H1 (cell line): ENCODE measurements around the gene NXN. TPM values are rescaled to one million over a fixed set of nuclear protein-coding genes. Genes with fewer than 3 reads are reported as not detected.
A peak's percentile ranks its signal among the peaks of the same experiment; 100 is the strongest.

Experiments used
- CTCF ChIA-PET: fragments of 300-600 bp; sonication (Branson Sonifier 250); formaldehyde crosslinking; loops from one replicate; lab custom pipeline; 2021; ENCODE audit not compliant: partially characterized antibody; lab: Charles Lee
- POLR2A ChIA-PET: fragments of 300-600 bp; sonication (Branson Sonifier 250); formaldehyde crosslinking; loops from one replicate; lab custom pipeline; 2021; ENCODE audit warnings: inconsistent platforms; ENCODE audit not compliant: partially characterized antibody; lab: Charles Lee
- DNase-seq, 2 experiments: peaks; one replicate each; pipeline versions ENCODE4 v3.0.0 to v3.0.0-alpha.2; 2010 to 2022; ENCODE audit warnings: low spot score in 2 of 2, low read depth in 1 of 2, mixed read lengths in 1 of 2
- FAIRE-seq: peaks from 2 replicates; lab custom pipeline; 2011; peaks lifted over from hg19 to GRCh38; lab: Jason Lieb, UNC
- H2AFZ ChIP-seq: 2 replicates; pipeline ENCODE4 v1.8.1; 2012; ENCODE audit warnings: low read length, inconsistent platforms
- H2AK5ac ChIP-seq: 2 replicates; pipeline ENCODE4 v1.6.1; 2013; ENCODE audit warnings: low read depth, low read length
- H2BK120ac ChIP-seq: replicated peaks from 2 replicates; pipeline ENCODE3; 2013; ENCODE audit warnings: low read depth, low read length, inconsistent platforms
- H2BK12ac ChIP-seq: 2 replicates; pipeline ENCODE4 v1.6.1; 2013; ENCODE audit warnings: low read depth, low read length
- H2BK15ac ChIP-seq: 2 replicates; pipeline ENCODE4 v1.6.1; 2013; ENCODE audit warnings: low read length
- H2BK20ac ChIP-seq: 2 replicates; pipeline ENCODE4 v1.6.1; 2013; ENCODE audit warnings: low read length
- H2BK5ac ChIP-seq: 2 replicates; pipeline ENCODE4 v1.6.1; 2013; ENCODE audit warnings: low read depth, low read length
- H3K14ac ChIP-seq: 2 replicates; pipeline ENCODE4 v1.6.1; 2013; ENCODE audit warnings: inconsistent platforms; ENCODE audit not compliant: insufficient read length
- H3K18ac ChIP-seq: 2 replicates; pipeline ENCODE4 v1.6.1; 2013; ENCODE audit warnings: low read length; ENCODE audit errors: extremely low read depth
- H3K23ac ChIP-seq: 2 replicates; pipeline ENCODE4 v1.6.1; 2013; ENCODE audit warnings: inconsistent platforms; ENCODE audit not compliant: insufficient read length
- H3K23me2 ChIP-seq: 2 replicates; pipeline ENCODE4 v1.6.1; 2013; ENCODE audit warnings: low read depth, low read length
- H3K27ac ChIP-seq: 2 replicates; pipeline ENCODE4 v1.6.1; 2011; ENCODE audit warnings: low read depth, low read length, inconsistent platforms
- H3K27me3 ChIP-seq, 4 experiments: replicated peaks in 1 of 4; 1 replicate in 1 of 4; 2 replicates in 3 of 4; pipeline versions ENCODE4 v1.6.1 to v1.8.1; 2011 to 2013; ENCODE audit warnings: low read length in 3 of 4, mild to moderate bottlenecking in 3 of 4, inconsistent platforms in 2 of 4, mixed read lengths in 2 of 4, moderate library complexity in 1 of 4; ENCODE audit not compliant: control insufficient read depth in 3 of 4, insufficient read depth in 3 of 4; ENCODE audit errors: extremely low read depth in 1 of 4
- H3K36me3 ChIP-seq, 4 experiments: 2 replicates each; pipeline versions ENCODE4 v1.6.1 to v1.8.1; 2011 to 2013; ENCODE audit warnings: mild to moderate bottlenecking in 4 of 4, low read length in 3 of 4, moderate library complexity in 2 of 4, control low read depth in 1 of 4, inconsistent platforms in 1 of 4; ENCODE audit not compliant: insufficient read depth in 4 of 4, control insufficient read depth in 2 of 4
- H3K4ac ChIP-seq: replicated peaks from 2 replicates; pipeline ENCODE3; 2013; ENCODE audit warnings: low read length, low read depth, mixed read lengths, inconsistent platforms; ENCODE audit not compliant: insufficient read length
- H3K4me1 ChIP-seq, 4 experiments: replicated peaks in 1 of 4; 1 replicate in 1 of 4; 2 replicates in 3 of 4; pipeline versions ENCODE4 v1.6.1 to v1.8.1; 2011 to 2013; ENCODE audit warnings: low read length in 3 of 4, inconsistent platforms in 2 of 4, mixed read lengths in 1 of 4; ENCODE audit not compliant: insufficient read depth in 4 of 4, control insufficient read depth in 3 of 4
- H3K4me2 ChIP-seq, 2 experiments: 2 replicates each; pipeline versions ENCODE4 v1.6.1 to v1.8.1; 2011 to 2013; ENCODE audit warnings: low read depth in 2 of 2, low read length in 2 of 2, control low read depth in 1 of 2, inconsistent platforms in 1 of 2, mild to moderate bottlenecking in 1 of 2; ENCODE audit not compliant: insufficient read depth in 1 of 2
- H3K4me3 ChIP-seq, 4 experiments: fragments of 200-600, 300-600 bp in 1 of 4; sonication (generic), shearing (Covaris generic), sonication (Bioruptor Twin) in 1 of 4; 2 replicates each; pipeline versions ENCODE4 v1.5.1 to v1.8.1; 2011 to 2016; ENCODE audit warnings: low read length in 4 of 4, low read depth in 3 of 4, control low read depth in 2 of 4, inconsistent platforms in 2 of 4, mild to moderate bottlenecking in 2 of 4, mixed read lengths in 1 of 4, moderate library complexity in 1 of 4; ENCODE audit not compliant: insufficient read depth in 2 of 4; ENCODE audit errors: extremely low read depth in 1 of 4
- H3K56ac ChIP-seq: replicated peaks from 2 replicates; pipeline ENCODE3; 2013; ENCODE audit warnings: low read depth, mild to moderate bottlenecking, mixed read lengths, low read length, inconsistent platforms; ENCODE audit not compliant: insufficient read length
- H3K79me1 ChIP-seq: 2 replicates; pipeline ENCODE4 v1.6.1; 2013; ENCODE audit warnings: low read depth, low read length, control low read depth
- H3K79me2 ChIP-seq, 2 experiments: 2 replicates each; pipeline versions ENCODE4 v1.6.1 to v1.8.1; 2012 to 2013; ENCODE audit warnings: low read length in 2 of 2, mild to moderate bottlenecking in 2 of 2, inconsistent platforms in 1 of 2; ENCODE audit not compliant: insufficient read depth in 2 of 2, control insufficient read depth in 1 of 2
- H3K9ac ChIP-seq, 4 experiments: replicated peaks in 1 of 4; 1 replicate in 1 of 4; 2 replicates in 3 of 4; pipeline versions ENCODE4 v1.6.1 to v1.8.1; 2011 to 2013; ENCODE audit warnings: low read depth in 3 of 4, low read length in 3 of 4, control low read depth in 2 of 4, mild to moderate bottlenecking in 2 of 4, moderate library complexity in 2 of 4, inconsistent platforms in 1 of 4; ENCODE audit errors: extremely low read depth in 1 of 4
- H3K9me3 ChIP-seq, 2 experiments: 2 replicates each; pipeline versions ENCODE4 v1.6.1 to v1.8.1; 2012 to 2013; ENCODE audit warnings: mild to moderate bottlenecking in 2 of 2, moderate library complexity in 2 of 2, control low read depth in 1 of 2, inconsistent platforms in 1 of 2, low read depth in 1 of 2, low read length in 1 of 2, mixed read lengths in 1 of 2; ENCODE audit not compliant: insufficient read depth in 2 of 2
- H4K20me1 ChIP-seq, 2 experiments: replicated peaks in 1 of 2; 2 replicates each; pipeline versions ENCODE3 to v1.8.1; 2011 to 2013; ENCODE audit warnings: inconsistent platforms in 2 of 2, low read length in 2 of 2, mild to moderate bottlenecking in 1 of 2; ENCODE audit not compliant: insufficient read depth in 2 of 2, control insufficient read depth in 1 of 2
- H4K5ac ChIP-seq: 2 replicates; pipeline ENCODE4 v1.6.1; 2013; ENCODE audit warnings: low read length, low read depth, mixed read lengths, inconsistent platforms; ENCODE audit not compliant: insufficient read length
- H4K8ac ChIP-seq: 2 replicates; pipeline ENCODE4 v1.8.0; 2013; ENCODE audit warnings: mild to moderate bottlenecking, moderate library complexity, low read length, inconsistent platforms; ENCODE audit not compliant: insufficient read depth; ENCODE audit errors: extremely low read depth
- H4K91ac ChIP-seq: replicated peaks from 2 replicates; pipeline ENCODE3; 2013; ENCODE audit warnings: low read length, mixed read lengths, inconsistent platforms; ENCODE audit not compliant: insufficient read length
- RAD21 ChIP-seq, 2 experiments: IDR thresholded peaks in 1 of 2; conservative IDR thresholded peaks in 1 of 2; 2 replicates each; pipeline ENCODE4 v1.6.1; 2011; ENCODE audit warnings: low read depth in 2 of 2, low read length in 2 of 2, improper control_type of control experiment in 1 of 2, inconsistent platforms in 1 of 2, mild to moderate bottlenecking in 1 of 2, moderate library complexity in 1 of 2
- SP4 ChIP-seq: IDR thresholded peaks from 2 replicates; pipeline ENCODE4 v1.6.1; 2012; ENCODE audit warnings: low read length, inconsistent platforms
- WGBS, 2 experiments: shearing (Covaris generic) in 1 of 2; methylation state at CpG; one replicate each; pipeline versions ENCODE4 v1.1.6 to v1.1.7; 2013 to 2015; ENCODE audit warnings: low lambda C conversion rate in 2 of 2, mixed read lengths in 2 of 2, inconsistent platforms in 1 of 2, low coverage in 1 of 2, missing lambda C conversion rate in 1 of 2; ENCODE audit not compliant: insufficient replicate concordance in 2 of 2, insufficient coverage in 1 of 2, insufficient read length in 1 of 2; ENCODE audit errors: extremely low coverage in 1 of 2, missing lambda C conversion rate in 1 of 2; 5-methylcytosine and 5-hydroxymethylcytosine counted together
- polyA plus RNA-seq, 7 experiments: library from polyadenylated mRNA; depleted of rRNA in 3 of 7; stranded (reverse) in 5 of 7; unstranded in 2 of 7; fragments of >200 nt in 5 of 7; fragments of 200-250 nt in 2 of 7; gene quantifications; 1 replicate in 5 of 7; 2 replicates in 1 of 7; 4 replicates in 1 of 7; pipeline versions ENCODE4 v1.2.1 to v1.2.3, GENCODE V29; 2011 to 2013; ENCODE audit warnings: missing spikeins in 2 of 7, mixed read lengths in 2 of 7
- total RNA-seq: library from RNA; stranded (reverse); fragmentation: NEBNext Ultra II Directional; extraction: Animal tissue kit (Norgen Biotek cat#: 25700); gene quantifications from 2 replicates; pipeline ENCODE4 v1.2.1, GENCODE V29; 2021

Gene NXN
- total and polyA plus RNA-seq, 2 of the 8 experiments (the other 6 are each of a cell fraction or from before 2014, with no cell fraction given): 94.1 to 107 TPM

- POLR2A ChIA-PET: interaction anchor here (1.2 kb wide), 1 partner anchor 73 kb away, joined by 4 read pairs; no protein-coding TSS in a partner anchor
- Histone ChIP-seq H3K4me1 (peaks cover 0 to 32% (median 2%) of the 10 kb centered on the region in 4 experiments; a peak in 4 of 7 replicates), H3K9me3 (no peaks in the 10 kb centered on the region), H3K14ac (no peak overlapping the region), H4K20me1 (peaks cover 0 to 8% of the 10 kb centered on the region in 2 experiments), H2BK120ac (no peak overlapping the region), H3K9ac (no peak overlapping the region), H3K4me2 (no peak overlapping the region), H3K79me2 (peaks cover 0 to 58% of the 10 kb centered on the region in 2 experiments; a peak in 3 of 4 replicates), H3K36me3 (no peaks in the 10 kb centered on the region), H3K79me1 (peaks cover 11% of the 10 kb centered on the region), H2AFZ (no peak overlapping the region), H4K5ac (no peak overlapping the region), H3K4ac (no peak overlapping the region), H2BK20ac (peak overlapping the region; percentile 48; the same call in 1 of the 2 replicates), H3K23ac (no peak overlapping the region), H3K18ac (no peak overlapping the region), H2BK5ac (0 out of 2 replicates have a peak overlapping the region, but pooled peaks have one; percentile 9), H2BK15ac (no peak overlapping the region), H3K27ac (no peak overlapping the region), H3K56ac (no peak overlapping the region), H3K23me2 (no peaks in the 10 kb centered on the region; the same call in 1 of the 2 replicates), H4K8ac (no peak overlapping the region), H2BK12ac (peak overlapping the region; percentile 68; the same call in 1 of the 2 replicates), H2AK5ac (peak overlapping the region; percentile 86), H3K27me3 (no peaks in the 10 kb centered on the region), H3K4me3 (no peak overlapping the region), H4K91ac (no peak overlapping the region)
- CTCF ChIA-PET: interaction anchor here (1.0 to 7.2 kb wide), 5 partner anchors 26 to 105 kb away, joined by 3 to 73 read pairs (median 4); partner anchors contain the start of gene NXN
- WGBS, 2 experiments: 93% methylated on average over 14 of the region's 14 CpGs; no CpG with 5 or more reads in 1 of the 2 experiments
- no peak for TF ChIP-seq RAD21 (IDR thresholded peaks at IDR 0.05 in 1 of 2, conservative IDR thresholded peaks at IDR 0.05 in 1 of 2; ENCODE audit: low read depth in 2 of 2, low read length in 2 of 2)
- no peak for TF ChIP-seq SP4
- DNase-seq (no peak), FAIRE-seq (no peak)
These were observed 101.9 kb downstream of the NXN start for GRCh38 chr17:877630-878029.
